ENCODE data around the gene RALGAPA2. TPM values are rescaled to one million over a fixed set of nuclear protein-coding genes. Genes with fewer than 3 reads are reported as not detected.

RALGAPA2 gene
- total RNA-seq, 1 donor from 2014 or later: 30.3 TPM

DNA sequence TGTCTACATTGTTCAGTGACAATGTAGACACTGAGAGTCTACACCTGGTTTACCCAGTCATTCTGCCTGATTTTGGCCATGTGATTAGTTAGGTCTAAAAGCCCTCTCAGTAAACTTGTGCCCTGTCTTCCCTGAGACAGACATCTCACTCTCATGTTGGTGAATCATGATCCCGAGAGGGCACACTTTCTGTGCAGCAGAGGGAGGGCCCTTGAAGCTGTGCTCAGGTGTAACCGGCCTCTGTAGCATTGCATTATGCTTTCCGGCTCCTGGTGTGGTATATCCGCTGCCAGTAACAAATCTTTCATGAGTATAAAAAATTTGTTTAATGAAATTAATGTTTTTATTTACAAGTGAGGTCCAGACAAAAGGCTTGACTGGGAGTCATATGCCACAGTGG, 85.0 kb downstream of the RALGAPA2 start:
- DNase-seq (ENCODE audit: low spot score): no peak
- Mint-ChIP-seq H3K4me1 (ENCODE audit: unreplicated experiment) (no peaks in the 10 kb centered on the region), H3K27ac (ENCODE audit: unreplicated experiment) (no peak overlapping the region)

GRCh38 chr20:20624914-20625313, 87.5 kb downstream of the RALGAPA2 start:
- peaks cover 8% of the 10 kb centered on the region for H3K36me3 Mint-ChIP-seq (ENCODE audit: low read depth, unreplicated experiment)
- no peak overlapping the region for H3K27ac Mint-ChIP-seq (ENCODE audit: unreplicated experiment)
- no peaks in the 10 kb centered on the region for H3K4me1 Mint-ChIP-seq (ENCODE audit: unreplicated experiment)
- TF ChIP-seq, protein P1, sequence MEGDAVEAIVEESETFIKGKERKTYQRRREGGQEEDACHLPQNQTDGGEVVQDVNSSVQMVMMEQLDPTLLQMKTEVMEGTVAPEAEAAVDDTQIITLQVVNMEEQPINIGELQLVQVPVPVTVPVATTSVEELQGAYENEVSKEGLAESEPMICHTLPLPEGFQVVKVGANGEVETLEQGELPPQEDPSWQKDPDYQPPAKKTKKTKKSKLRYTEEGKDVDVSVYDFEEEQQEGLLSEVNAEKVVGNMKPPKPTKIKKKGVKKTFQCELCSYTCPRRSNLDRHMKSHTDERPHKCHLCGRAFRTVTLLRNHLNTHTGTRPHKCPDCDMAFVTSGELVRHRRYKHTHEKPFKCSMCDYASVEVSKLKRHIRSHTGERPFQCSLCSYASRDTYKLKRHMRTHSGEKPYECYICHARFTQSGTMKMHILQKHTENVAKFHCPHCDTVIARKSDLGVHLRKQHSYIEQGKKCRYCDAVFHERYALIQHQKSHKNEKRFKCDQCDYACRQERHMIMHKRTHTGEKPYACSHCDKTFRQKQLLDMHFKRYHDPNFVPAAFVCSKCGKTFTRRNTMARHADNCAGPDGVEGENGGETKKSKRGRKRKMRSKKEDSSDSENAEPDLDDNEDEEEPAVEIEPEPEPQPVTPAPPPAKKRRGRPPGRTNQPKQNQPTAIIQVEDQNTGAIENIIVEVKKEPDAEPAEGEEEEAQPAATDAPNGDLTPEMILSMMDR (IDR thresholded peaks at IDR 0.05; ENCODE audit: unreplicated experiment): no peak
- no peak for DNase-seq (ENCODE audit: low spot score)
- no peaks in the 10 kb centered on the region for H3K9me3 Mint-ChIP-seq (ENCODE audit: unreplicated experiment)
- H3K4me3 Mint-ChIP-seq (ENCODE audit: unreplicated experiment): no peak overlapping the region
- no peaks in the 10 kb centered on the region for H3K27me3 Mint-ChIP-seq (ENCODE audit: unreplicated experiment)

More for the DNA sequence above, 85.0 kb downstream of the RALGAPA2 start:
- no peak overlapping the region for H3K4me3 Mint-ChIP-seq (ENCODE audit: unreplicated experiment)
- peaks cover 12% of the 10 kb centered on the region for H3K36me3 Mint-ChIP-seq (ENCODE audit: low read depth, unreplicated experiment)
- TF ChIP-seq, protein P1 (IDR thresholded peaks at IDR 0.05; ENCODE audit: unreplicated experiment): no peak
- H3K27me3 Mint-ChIP-seq (ENCODE audit: unreplicated experiment): no peaks in the 10 kb centered on the region
- no peaks in the 10 kb centered on the region for H3K9me3 Mint-ChIP-seq (ENCODE audit: unreplicated experiment)

DNA sequence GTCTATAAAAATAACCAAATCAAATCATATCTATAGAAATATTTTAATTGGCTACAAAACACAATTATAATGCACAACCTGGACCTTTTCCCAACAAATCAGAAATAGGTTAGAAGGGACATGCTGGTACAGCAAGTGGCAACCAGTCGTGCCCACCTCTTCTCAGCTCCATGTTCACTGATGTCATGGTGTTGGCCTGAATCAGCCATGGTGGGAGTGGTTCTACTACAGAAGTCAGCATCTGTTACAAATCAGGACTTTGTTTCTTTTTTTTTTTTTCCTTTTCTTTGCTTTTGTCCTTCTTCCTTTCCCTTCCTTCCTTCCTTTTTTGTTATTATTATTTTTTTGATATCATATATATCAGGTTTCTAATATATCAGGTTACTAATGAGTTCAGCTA, 91.2 kb downstream of the RALGAPA2 start:
- H3K4me3 Mint-ChIP-seq (ENCODE audit: unreplicated experiment): no peak overlapping the region
- no peaks in the 10 kb centered on the region for H3K9me3 Mint-ChIP-seq (ENCODE audit: unreplicated experiment)
- no peaks in the 10 kb centered on the region for H3K4me1 Mint-ChIP-seq (ENCODE audit: unreplicated experiment)
- H3K27me3 Mint-ChIP-seq (ENCODE audit: unreplicated experiment): no peaks in the 10 kb centered on the region
- no peaks in the 10 kb centered on the region for H3K36me3 Mint-ChIP-seq (ENCODE audit: low read depth, unreplicated experiment)
- TF ChIP-seq, protein P1 (IDR thresholded peaks at IDR 0.05; ENCODE audit: unreplicated experiment): no peak
- H3K27ac Mint-ChIP-seq (ENCODE audit: unreplicated experiment): no peak overlapping the region
- no peak for DNase-seq (ENCODE audit: low spot score)

- no peak overlapping the region for H3K27ac Mint-ChIP-seq (ENCODE audit: unreplicated experiment)
- TF ChIP-seq, protein P1 (IDR thresholded peaks at IDR 0.05; ENCODE audit: unreplicated experiment): no peak
- no peaks in the 10 kb centered on the region for H3K27me3 Mint-ChIP-seq (ENCODE audit: unreplicated experiment)
- H3K36me3 Mint-ChIP-seq (ENCODE audit: low read depth, unreplicated experiment): peaks cover 9% of the 10 kb centered on the region
- H3K4me3 Mint-ChIP-seq (ENCODE audit: unreplicated experiment): no peak overlapping the region
- no peaks in the 10 kb centered on the region for H3K9me3 Mint-ChIP-seq (ENCODE audit: unreplicated experiment)
- DNase-seq (ENCODE audit: low spot score): no peak
- no peaks in the 10 kb centered on the region for H3K4me1 Mint-ChIP-seq (ENCODE audit: unreplicated experiment)
Measured at GRCh38 chr20:20614391-20614790, 98.1 kb downstream of the RALGAPA2 start.

- no peaks in the 10 kb centered on the region for H3K9me3 Mint-ChIP-seq (ENCODE audit: unreplicated experiment)
Measured at GRCh38 chr20:20612251-20612650, 100.2 kb downstream of the RALGAPA2 start.

More at GRCh38 chr20:20612251-20612650, 100.2 kb downstream of the RALGAPA2 start:
- no peaks in the 10 kb centered on the region for H3K27me3 Mint-ChIP-seq (ENCODE audit: unreplicated experiment)
- no peak overlapping the region for H3K27ac Mint-ChIP-seq (ENCODE audit: unreplicated experiment)
- no peak for DNase-seq (ENCODE audit: low spot score)
- no peak overlapping the region for H3K4me3 Mint-ChIP-seq (ENCODE audit: unreplicated experiment)
- H3K36me3 Mint-ChIP-seq (ENCODE audit: low read depth, unreplicated experiment): peaks cover 9% of the 10 kb centered on the region
- TF ChIP-seq, protein P1 (IDR thresholded peaks at IDR 0.05; ENCODE audit: unreplicated experiment): no peak
- no peaks in the 10 kb centered on the region for H3K4me1 Mint-ChIP-seq (ENCODE audit: unreplicated experiment)
